Activated T-helper 17 cell treated with anti-CD3 and anti-CD28 coated beads, Interleukin-2, amount 50 U/mL, for 72 hours (primary cell): ENCODE data around the gene DCST2. TPM values are rescaled to one million over a fixed set of nuclear protein-coding genes. Genes with fewer than 3 reads are reported as not detected.

Experiments used
- ATAC-seq: fragments of 150-1000 bp; cut with Tn5 transposase; replicated peaks from 2 replicates; pipeline ENCODE4 v1.10.0; 2021; ENCODE audit warnings: mild to moderate bottlenecking, moderate library complexity
- H3K27ac Mint-ChIP-seq: one replicate; pipeline ENCODE4 v1.8.0; 2022; ENCODE audit warnings: mixed read lengths
- H3K27me3 Mint-ChIP-seq: one replicate; pipeline ENCODE4 v1.8.0; 2022; ENCODE audit warnings: mixed read lengths
- H3K36me3 Mint-ChIP-seq: one replicate; pipeline ENCODE4 v1.8.0; 2022; ENCODE audit warnings: low read depth, mild to moderate bottlenecking, mixed read lengths
- H3K4me1 Mint-ChIP-seq: one replicate; pipeline ENCODE4 v1.8.0; 2022; ENCODE audit warnings: mixed read lengths
- H3K4me3 Mint-ChIP-seq: one replicate; pipeline ENCODE4 v1.8.0; 2022; ENCODE audit warnings: mild to moderate bottlenecking, mixed read lengths
- H3K9me3 Mint-ChIP-seq: one replicate; pipeline ENCODE4 v1.8.0; 2022; ENCODE audit warnings: mixed read lengths
- total RNA-seq, 2 donors: library from RNA; stranded (reverse); gene quantifications; one replicate each; pipeline ENCODE4 v1.2.3, GENCODE V29; 2022

DCST2 gene
- total RNA-seq, 2 donors from 2014 or later = 0.67 to 2.2 TPM

DNA sequence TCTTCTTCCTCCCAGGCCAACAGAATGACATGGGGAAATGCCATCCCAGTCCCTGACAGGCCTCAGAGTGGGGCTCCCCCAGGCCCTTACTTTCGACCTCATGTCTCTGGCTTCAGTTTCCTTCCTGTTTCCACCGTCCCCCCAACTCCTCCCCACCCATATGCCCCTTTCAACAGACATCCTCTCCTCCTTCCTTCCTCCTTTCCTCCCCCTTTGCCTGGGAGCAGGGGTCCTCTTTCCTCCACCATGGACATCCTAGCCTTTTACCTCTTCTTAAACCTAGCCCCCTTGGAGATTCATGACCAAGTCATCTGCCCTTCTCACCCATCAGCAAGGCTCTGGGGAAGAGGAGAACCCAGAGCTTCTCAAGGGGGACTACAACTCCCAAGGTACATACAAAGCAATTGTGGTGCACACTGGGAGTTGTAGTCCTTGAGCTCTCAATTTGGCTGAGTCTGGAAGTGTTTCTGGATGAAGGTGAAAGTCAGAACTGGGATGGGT, 26.9 kb downstream of the DCST2 start:
- peaks cover 78% of the 10 kb centered on the region for H3K36me3 Mint-ChIP-seq
- peaks cover 17% of the 10 kb centered on the region for H3K4me1 Mint-ChIP-seq
- H3K4me3 Mint-ChIP-seq = peak overlapping the region; percentile 91
- H3K27me3 Mint-ChIP-seq = no peaks in the 10 kb centered on the region
- peak overlapping the region; percentile 94 for H3K27ac Mint-ChIP-seq
- H3K9me3 Mint-ChIP-seq = no peaks in the 10 kb centered on the region
- ATAC-seq = no peak

GRCh38 chr1:155005076-155006011, 28.2 kb downstream of the DCST2 start:
- no peak for ATAC-seq

GRCh38 chr1:155004352-155005075, 29.1 kb downstream of the DCST2 start:
- Mint-ChIP-seq H3K4me3 (peak overlapping the region; percentile 91), H3K36me3 (peaks cover 56% of the 10 kb centered on the region)

More at GRCh38 chr1:155005076-155006011, 28.2 kb downstream of the DCST2 start:
- Mint-ChIP-seq H3K9me3 (no peaks in the 10 kb centered on the region), H3K36me3 (peaks cover 65% of the 10 kb centered on the region), H3K4me3 (peak overlapping the region; percentile 91), H3K27ac (peak overlapping the region; percentile 95), H3K4me1 (peaks cover 17% of the 10 kb centered on the region), H3K27me3 (no peaks in the 10 kb centered on the region)

DNA sequence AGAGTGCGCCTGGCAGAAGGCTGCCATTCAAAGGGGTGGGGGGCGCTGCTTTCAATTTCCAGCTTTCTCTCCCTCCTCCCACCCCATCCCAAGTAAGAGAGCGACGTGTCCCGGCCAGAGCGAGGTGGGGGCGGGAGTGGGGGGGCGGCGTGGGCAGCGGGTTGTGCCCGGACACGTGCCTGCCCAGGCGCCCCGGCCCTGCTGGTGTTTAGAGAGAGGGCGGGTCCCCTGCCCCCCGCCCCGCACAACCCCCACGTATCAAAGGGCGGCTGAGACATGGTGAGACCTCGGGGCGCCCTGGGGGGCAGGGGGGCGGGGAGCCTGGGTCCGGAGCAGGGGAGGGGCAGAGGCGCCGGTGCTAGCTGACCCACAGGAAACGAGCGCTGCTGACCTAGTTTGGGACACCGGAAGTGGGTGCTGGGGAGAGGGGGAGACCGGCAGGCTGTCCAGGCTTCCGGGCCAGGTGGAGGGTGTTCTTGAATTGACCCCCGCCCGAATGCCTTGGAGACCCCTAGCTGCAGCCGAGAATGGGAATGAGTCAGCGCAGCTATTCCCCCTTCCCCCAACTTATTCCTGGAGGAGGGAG, 29.7 kb downstream of the DCST2 start:
- H3K36me3 Mint-ChIP-seq = peaks cover 50% of the 10 kb centered on the region
- ATAC-seq = no peak
- H3K9me3 Mint-ChIP-seq = no peaks in the 10 kb centered on the region
- peak overlapping the region; percentile 91 for H3K4me3 Mint-ChIP-seq
- peaks cover 24% of the 10 kb centered on the region for H3K4me1 Mint-ChIP-seq
- peak overlapping the region; percentile 95 for H3K27ac Mint-ChIP-seq
- H3K27me3 Mint-ChIP-seq = no peaks in the 10 kb centered on the region

More at GRCh38 chr1:155004352-155005075, 29.1 kb downstream of the DCST2 start:
- H3K27ac Mint-ChIP-seq = peak overlapping the region; percentile 95
- no peak for ATAC-seq
- H3K4me1 Mint-ChIP-seq = peaks cover 24% of the 10 kb centered on the region
- H3K9me3 Mint-ChIP-seq = no peaks in the 10 kb centered on the region
- H3K27me3 Mint-ChIP-seq = no peaks in the 10 kb centered on the region

DNA sequence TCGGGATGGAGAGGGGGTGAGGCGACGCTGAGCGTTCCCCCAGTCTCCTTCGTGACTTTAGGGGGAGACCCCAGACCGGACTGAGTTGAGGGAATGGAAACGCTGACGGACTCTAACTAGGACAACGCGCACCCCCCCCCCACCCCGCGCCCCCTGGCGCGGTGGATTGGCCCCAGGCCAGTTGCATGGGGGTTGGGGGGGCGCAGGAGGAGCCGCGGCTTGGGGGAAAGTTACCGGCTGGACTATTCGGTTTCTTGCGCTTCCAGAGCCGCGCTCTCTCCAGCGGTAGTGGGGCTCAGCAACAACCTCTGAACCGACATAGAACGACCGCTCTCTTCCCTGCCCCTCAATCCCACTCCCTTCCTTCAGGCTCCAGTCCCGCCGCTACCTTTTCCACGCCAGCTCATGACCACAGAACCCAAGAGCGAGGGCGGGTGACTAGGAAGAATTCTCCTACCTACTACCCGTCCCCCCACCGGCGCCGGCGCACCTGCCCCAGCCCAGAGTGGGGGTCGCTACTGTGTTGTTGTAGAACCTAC, 30.3 kb downstream of the DCST2 start:
- H3K36me3 Mint-ChIP-seq = peaks cover 44% of the 10 kb centered on the region
- no peak for ATAC-seq
- peak overlapping the region; percentile 95 for H3K27ac Mint-ChIP-seq
- peaks cover 25% of the 10 kb centered on the region for H3K4me1 Mint-ChIP-seq
- H3K27me3 Mint-ChIP-seq = no peaks in the 10 kb centered on the region
- no peaks in the 10 kb centered on the region for H3K9me3 Mint-ChIP-seq
- H3K4me3 Mint-ChIP-seq = peak overlapping the region; percentile 91

DNA sequence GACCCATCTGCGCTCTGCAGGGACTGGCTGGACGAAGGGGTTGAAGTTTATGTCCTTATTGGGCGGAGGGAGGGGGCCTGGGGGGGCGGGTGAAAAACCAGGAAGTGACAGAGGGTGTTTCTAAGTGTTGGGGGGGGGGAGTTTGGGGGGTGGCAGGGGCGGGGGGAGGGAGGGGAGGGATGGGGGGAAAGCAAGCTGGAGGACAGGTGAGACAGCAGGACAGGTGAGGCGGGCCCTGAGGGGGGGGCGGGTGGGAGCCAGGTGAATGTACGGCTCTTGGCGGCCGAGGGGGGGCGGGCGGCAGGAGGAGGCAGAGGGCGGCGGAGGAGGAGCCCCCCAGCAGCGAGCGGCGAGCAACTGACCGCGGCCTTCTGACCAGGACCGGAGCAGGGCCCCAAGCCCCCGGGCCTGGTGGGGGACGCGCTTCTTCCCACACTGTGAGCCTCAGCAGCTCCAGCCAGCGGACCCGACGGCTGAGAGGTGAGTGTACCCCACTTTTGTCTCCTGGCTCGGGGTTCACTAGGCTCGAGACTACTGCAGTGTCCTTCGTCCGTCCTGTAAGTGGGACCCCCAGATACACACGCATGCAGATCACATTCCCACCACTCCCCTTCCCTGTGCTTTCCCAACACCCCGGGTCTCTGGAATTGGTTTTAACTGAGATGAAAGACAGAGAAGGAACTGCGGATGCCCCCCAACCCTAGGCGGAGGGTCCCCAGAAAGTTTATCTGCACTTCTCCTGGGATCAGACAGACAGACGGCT, 30.9 kb downstream of the DCST2 start, which contains the start of gene ZBTB7B:
Gene ZBTB7B (plus strand): TSS at position 339 of the 763 bp plus-strand sequence. CDS start 11,859 bp downstream, outside the sequence.
- Mint-ChIP-seq H3K4me1 (peaks cover 31% of the 10 kb centered on the region), H3K27ac (peak within 1 kb of the TSS; percentile 95), H3K27me3 (no peaks in the 10 kb centered on the region), H3K36me3 (peaks cover 42% of the 10 kb centered on the region), H3K9me3 (no peaks in the 10 kb centered on the region), H3K4me3 (peak within 1 kb of the TSS; percentile 91)
- ATAC-seq = peak; percentile 1

- Mint-ChIP-seq H3K9me3 (no peaks in the 10 kb centered on the region), H3K4me3 (peak overlapping the region; percentile 91), H3K36me3 (peaks cover 42% of the 10 kb centered on the region), H3K27ac (peak overlapping the region; percentile 95), H3K4me1 (peaks cover 36% of the 10 kb centered on the region), H3K27me3 (no peaks in the 10 kb centered on the region)
- ATAC-seq = peak; percentile 76
Measured at GRCh38 chr1:155001675-155002463, 31.7 kb downstream of the DCST2 start.

GRCh38 chr1:155001425-155001674, 32.2 kb downstream of the DCST2 start:
- Mint-ChIP-seq H3K4me3 (peak overlapping the region; percentile 91), H3K4me1 (peaks cover 31% of the 10 kb centered on the region), H3K9me3 (no peaks in the 10 kb centered on the region), H3K27ac (peak overlapping the region; percentile 95), H3K27me3 (no peaks in the 10 kb centered on the region), H3K36me3 (peaks cover 40% of the 10 kb centered on the region)
- peak; percentile 33 for ATAC-seq

- peak overlapping the region; percentile 91 for H3K4me3 Mint-ChIP-seq
- no peaks in the 10 kb centered on the region for H3K27me3 Mint-ChIP-seq
- H3K36me3 Mint-ChIP-seq = peaks cover 35% of the 10 kb centered on the region
- no peaks in the 10 kb centered on the region for H3K9me3 Mint-ChIP-seq
- peak; percentile 65 for ATAC-seq
- peaks cover 31% of the 10 kb centered on the region for H3K4me1 Mint-ChIP-seq
- peak overlapping the region; percentile 95 for H3K27ac Mint-ChIP-seq
Measured at GRCh38 chr1:155000726-155001424, 32.7 kb downstream of the DCST2 start.

DNA sequence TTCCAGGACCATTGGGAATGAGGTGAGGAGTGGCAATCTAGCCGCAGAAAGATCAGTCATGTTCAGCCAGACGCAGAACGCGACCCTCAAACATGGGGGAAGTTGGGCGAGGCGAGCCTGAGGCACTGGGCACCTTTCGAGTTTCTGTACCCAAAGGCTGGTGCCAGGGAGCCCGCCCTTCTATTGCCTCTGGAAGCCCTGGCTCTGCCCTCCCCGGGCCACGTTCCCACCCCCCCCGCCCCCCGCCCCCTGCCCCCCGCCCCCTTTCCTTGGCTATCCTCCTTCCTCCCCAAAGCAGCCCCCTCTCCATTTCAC, 33.2 kb downstream of the DCST2 start:
- no peak for ATAC-seq
- H3K36me3 Mint-ChIP-seq = peaks cover 30% of the 10 kb centered on the region
- H3K4me1 Mint-ChIP-seq = peaks cover 34% of the 10 kb centered on the region
- no peaks in the 10 kb centered on the region for H3K9me3 Mint-ChIP-seq
- H3K27me3 Mint-ChIP-seq = no peaks in the 10 kb centered on the region
- H3K27ac Mint-ChIP-seq = peak overlapping the region; percentile 93
- peak overlapping the region; percentile 91 for H3K4me3 Mint-ChIP-seq

DNA sequence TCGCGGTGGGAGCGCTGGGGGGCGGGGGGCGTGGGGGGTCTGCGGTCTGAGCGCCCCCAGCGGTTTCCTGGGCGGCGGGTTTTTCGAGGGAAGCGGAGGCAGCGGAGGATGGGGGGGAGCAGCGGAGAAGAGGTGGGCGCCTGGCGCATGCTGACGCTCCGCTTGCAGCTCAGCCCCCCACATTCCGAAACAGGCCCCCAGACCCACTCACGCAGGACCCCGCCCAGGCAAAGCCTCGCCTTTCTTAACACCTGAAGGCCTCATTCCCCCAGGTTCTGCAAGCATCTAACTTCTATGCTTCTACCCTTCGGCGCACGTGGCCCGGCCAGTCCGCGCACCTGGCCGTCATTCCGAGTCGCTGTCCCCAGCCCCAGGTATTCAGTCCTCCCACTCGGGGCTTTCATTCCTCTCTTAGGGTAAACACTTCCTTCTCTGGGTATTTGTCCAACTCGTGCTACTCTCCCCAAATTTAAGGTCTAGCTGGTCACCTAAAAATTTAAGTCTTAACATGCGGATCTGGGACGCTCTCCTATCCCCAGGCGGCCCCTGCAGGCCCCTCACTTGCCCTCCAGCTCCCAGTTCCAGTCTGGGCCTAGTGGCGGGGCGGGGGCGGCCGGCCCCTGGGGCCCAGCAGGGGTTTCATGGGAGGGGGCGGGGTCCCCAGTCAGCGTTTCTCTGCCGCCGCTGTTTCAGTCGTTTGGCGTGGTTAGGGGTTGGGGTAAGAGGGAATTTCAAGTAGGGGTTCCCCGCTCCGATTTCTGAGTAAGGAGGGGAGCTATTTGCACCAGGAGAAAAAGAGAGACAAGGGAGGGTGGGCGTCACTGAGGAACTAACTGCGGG, 33.8 kb downstream of the DCST2 start:
- H3K36me3 Mint-ChIP-seq = peaks cover 27% of the 10 kb centered on the region
- H3K27ac Mint-ChIP-seq = peak overlapping the region; percentile 93
- no peaks in the 10 kb centered on the region for H3K27me3 Mint-ChIP-seq
- peak overlapping the region; percentile 91 for H3K4me3 Mint-ChIP-seq
- peaks cover 36% of the 10 kb centered on the region for H3K4me1 Mint-ChIP-seq
- H3K9me3 Mint-ChIP-seq = no peaks in the 10 kb centered on the region
- peak; percentile 19 for ATAC-seq
